ENCODE measurements around the gene CDC42BPA.

Gene CDC42BPA

GRCh38 chr1:226962421-226963391 lies 355.6 kb downstream of the CDC42BPA start:
- POLR2A ChIA-PET = no interaction called here
- CTCF ChIA-PET = no interaction called here
- no peak for DNase-seq (ENCODE audit: extremely low spot score)
- TF ChIP-seq NFRKB (IDR thresholded peaks at IDR 0.05) = no peak
- TF ChIP-seq FOXA1 (IDR thresholded peaks at IDR 0.05) = no peak
- no peak for TF ChIP-seq BHLHE40 (IDR thresholded peaks at IDR 0.05; ENCODE audit: borderline replicate concordance)
- TF ChIP-seq LEF1 (IDR thresholded peaks at IDR 0.05; ENCODE audit: borderline replicate concordance) = no peak
- no peak for TF ChIP-seq ZNF384 (IDR thresholded peaks at IDR 0.05)
- no peak for TF ChIP-seq ARNT (IDR thresholded peaks at IDR 0.05)
- TF ChIP-seq FOXM1 (IDR thresholded peaks at IDR 0.05; ENCODE audit: borderline replicate concordance) = no peak
- no peak for TF ChIP-seq HDGF (IDR thresholded peaks at IDR 0.05; ENCODE audit: borderline replicate concordance)
- TF ChIP-seq FOXK2 (IDR thresholded peaks at IDR 0.05) = no peak
- TF ChIP-seq SUZ12 (IDR thresholded peaks at IDR 0.05) = no peak
- TF ChIP-seq, protein P1, sequence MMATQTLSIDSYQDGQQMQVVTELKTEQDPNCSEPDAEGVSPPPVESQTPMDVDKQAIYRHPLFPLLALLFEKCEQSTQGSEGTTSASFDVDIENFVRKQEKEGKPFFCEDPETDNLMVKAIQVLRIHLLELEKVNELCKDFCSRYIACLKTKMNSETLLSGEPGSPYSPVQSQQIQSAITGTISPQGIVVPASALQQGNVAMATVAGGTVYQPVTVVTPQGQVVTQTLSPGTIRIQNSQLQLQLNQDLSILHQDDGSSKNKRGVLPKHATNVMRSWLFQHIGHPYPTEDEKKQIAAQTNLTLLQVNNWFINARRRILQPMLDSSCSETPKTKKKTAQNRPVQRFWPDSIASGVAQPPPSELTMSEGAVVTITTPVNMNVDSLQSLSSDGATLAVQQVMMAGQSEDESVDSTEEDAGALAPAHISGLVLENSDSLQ (IDR thresholded peaks at IDR 0.05) = no peak
- TF ChIP-seq SP1 (IDR thresholded peaks at IDR 0.05) = no peak
- no peak for TF ChIP-seq ELF4 (IDR thresholded peaks at IDR 0.05)
- no peak for TF ChIP-seq L3MBTL2 (conservative IDR thresholded peaks at IDR 0.05)
- no peak for TF ChIP-seq TARDBP (IDR thresholded peaks at IDR 0.05)
- no peak for TF ChIP-seq CTBP1 (IDR thresholded peaks at IDR 0.05; ENCODE audit: borderline replicate concordance)

DNA sequence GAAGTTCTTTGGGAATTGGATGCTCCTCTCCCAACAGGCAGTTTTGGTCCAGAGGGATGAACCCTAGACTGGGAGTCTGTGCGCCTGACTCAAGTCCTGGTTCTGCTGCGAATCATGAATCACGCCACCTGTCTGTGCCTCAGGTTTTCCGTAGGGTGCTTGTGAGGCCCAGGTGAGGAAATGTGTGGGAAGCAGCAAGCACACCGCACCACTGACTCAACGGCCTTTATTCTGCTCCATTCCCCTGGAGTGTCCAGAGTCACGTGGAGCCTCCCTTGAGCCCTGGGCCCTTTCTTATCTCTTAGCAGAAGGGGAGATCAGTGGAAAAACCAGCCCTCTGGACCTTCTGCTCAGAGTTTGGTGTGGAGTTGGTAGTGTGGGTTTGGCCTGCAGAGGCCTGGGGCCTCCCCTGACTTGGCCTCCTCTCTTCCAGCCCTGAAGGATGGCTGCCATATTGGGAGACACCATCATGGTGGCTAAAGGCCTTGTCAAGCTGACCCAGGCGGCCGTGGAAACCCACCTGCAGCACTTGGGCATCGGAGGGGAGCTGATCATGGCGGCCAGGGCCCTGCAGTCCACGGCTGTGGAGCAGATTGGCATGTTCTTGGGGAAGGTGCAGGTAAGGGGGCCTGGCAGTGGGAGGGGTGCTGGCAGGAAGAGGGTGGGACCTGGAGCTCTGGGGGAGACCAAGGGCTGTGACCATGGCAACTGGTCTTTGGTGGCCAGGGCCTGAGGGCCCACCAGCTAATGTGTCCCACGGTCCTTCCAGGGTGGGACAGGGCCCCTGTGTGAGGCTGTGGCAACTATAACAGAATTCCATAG lies 357.1 kb downstream of the CDC42BPA start:
- ChIA-PET CTCF (no interaction called here), POLR2A (no interaction called here)
- TF ChIP-seq SUZ12 (IDR thresholded peaks at IDR 0.05) = no peak
- no peak for TF ChIP-seq LEF1 (IDR thresholded peaks at IDR 0.05; ENCODE audit: borderline replicate concordance)
- no peak for TF ChIP-seq L3MBTL2 (conservative IDR thresholded peaks at IDR 0.05)
- TF ChIP-seq, protein P1 (IDR thresholded peaks at IDR 0.05) = no peak
- TF ChIP-seq BHLHE40 (IDR thresholded peaks at IDR 0.05; ENCODE audit: borderline replicate concordance) = no peak
- no peak for TF ChIP-seq FOXA1 (IDR thresholded peaks at IDR 0.05)
- no peak for TF ChIP-seq HDGF (IDR thresholded peaks at IDR 0.05; ENCODE audit: borderline replicate concordance)
- no peak for TF ChIP-seq SP1 (IDR thresholded peaks at IDR 0.05)
- no peak for TF ChIP-seq ARNT (IDR thresholded peaks at IDR 0.05)
- TF ChIP-seq ZNF384 (IDR thresholded peaks at IDR 0.05) = no peak
- TF ChIP-seq NFRKB (IDR thresholded peaks at IDR 0.05) = no peak
- TF ChIP-seq TARDBP (IDR thresholded peaks at IDR 0.05) = no peak
- TF ChIP-seq CTBP1 (IDR thresholded peaks at IDR 0.05; ENCODE audit: borderline replicate concordance) = no peak
- TF ChIP-seq FOXM1 (IDR thresholded peaks at IDR 0.05; ENCODE audit: borderline replicate concordance) = no peak
- no peak for TF ChIP-seq FOXK2 (IDR thresholded peaks at IDR 0.05)
- no peak for TF ChIP-seq ELF4 (IDR thresholded peaks at IDR 0.05)
- DNase-seq (ENCODE audit: extremely low spot score) = no peak

DNA sequence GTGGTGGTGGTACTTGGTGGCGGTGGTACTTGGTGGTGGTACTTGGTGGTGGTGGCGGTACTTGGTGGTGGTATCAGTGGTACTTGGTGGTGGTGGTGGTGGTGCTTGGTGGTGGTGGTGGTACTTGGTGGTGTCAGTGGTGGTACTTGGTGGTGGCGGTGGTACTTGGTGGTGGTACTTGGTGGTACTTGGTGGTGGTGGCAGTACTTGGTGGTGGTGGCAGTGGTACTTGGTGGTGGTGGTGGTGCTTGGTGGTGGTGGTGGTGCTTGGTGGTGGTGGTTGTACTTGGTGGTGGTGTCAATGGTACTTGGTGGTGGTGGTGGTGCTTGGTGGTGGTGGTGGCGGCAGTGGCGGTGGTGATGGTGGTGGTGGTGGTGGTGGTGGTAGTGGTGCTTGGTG lies 358.0 kb downstream of the CDC42BPA start:
- DNase-seq (ENCODE audit: extremely low spot score) = no peak
- POLR2A ChIA-PET = no interaction called here
- no peak for TF ChIP-seq ZNF384 (IDR thresholded peaks at IDR 0.05)
- no peak for TF ChIP-seq L3MBTL2 (conservative IDR thresholded peaks at IDR 0.05)
- TF ChIP-seq NFRKB (IDR thresholded peaks at IDR 0.05) = no peak
- TF ChIP-seq FOXA1 (IDR thresholded peaks at IDR 0.05) = no peak
- CTCF ChIA-PET = no interaction called here

DNA sequence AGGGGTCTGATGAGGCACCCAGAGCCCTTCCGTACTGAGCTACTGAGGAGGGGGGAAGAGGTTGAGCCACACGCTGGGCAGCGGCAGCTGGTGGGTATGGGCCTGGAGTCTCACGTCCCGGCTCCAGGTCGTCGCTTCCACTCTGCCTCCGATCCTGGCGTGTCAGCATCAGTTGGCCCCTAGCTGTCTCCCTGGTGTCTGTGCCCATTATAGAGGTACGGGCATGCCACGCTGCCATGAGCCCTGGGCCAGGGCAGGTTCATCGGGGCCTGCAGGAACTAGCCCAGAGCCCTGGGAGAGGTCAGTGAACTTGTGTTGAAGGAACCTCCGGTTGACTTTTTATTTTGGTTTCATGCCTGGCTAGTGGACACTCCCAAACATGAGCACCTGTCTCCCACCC lies 360.0 kb downstream of the CDC42BPA start:
- TF ChIP-seq ARNT (IDR thresholded peaks at IDR 0.05) (no peak), FOXA1 (IDR thresholded peaks at IDR 0.05) (no peak), NFRKB (IDR thresholded peaks at IDR 0.05) (no peak), ZNF384 (IDR thresholded peaks at IDR 0.05) (no peak), CTBP1 (IDR thresholded peaks at IDR 0.05; ENCODE audit: borderline replicate concordance) (no peak), SUZ12 (IDR thresholded peaks at IDR 0.05) (no peak), LEF1 (IDR thresholded peaks at IDR 0.05; ENCODE audit: borderline replicate concordance) (no peak), L3MBTL2 (conservative IDR thresholded peaks at IDR 0.05) (no peak), ELF4 (IDR thresholded peaks at IDR 0.05) (no peak), SP1 (IDR thresholded peaks at IDR 0.05) (no peak), FOXM1 (IDR thresholded peaks at IDR 0.05; ENCODE audit: borderline replicate concordance) (no peak), HDGF (IDR thresholded peaks at IDR 0.05; ENCODE audit: borderline replicate concordance) (no peak), TARDBP (IDR thresholded peaks at IDR 0.05) (no peak), BHLHE40 (IDR thresholded peaks at IDR 0.05; ENCODE audit: borderline replicate concordance) (no peak), FOXK2 (IDR thresholded peaks at IDR 0.05) (no peak)
- TF ChIP-seq, protein P1 (IDR thresholded peaks at IDR 0.05) = no peak
- CTCF ChIA-PET = no interaction called here
- no peak for DNase-seq (ENCODE audit: extremely low spot score)
- POLR2A ChIA-PET = no interaction called here

DNA sequence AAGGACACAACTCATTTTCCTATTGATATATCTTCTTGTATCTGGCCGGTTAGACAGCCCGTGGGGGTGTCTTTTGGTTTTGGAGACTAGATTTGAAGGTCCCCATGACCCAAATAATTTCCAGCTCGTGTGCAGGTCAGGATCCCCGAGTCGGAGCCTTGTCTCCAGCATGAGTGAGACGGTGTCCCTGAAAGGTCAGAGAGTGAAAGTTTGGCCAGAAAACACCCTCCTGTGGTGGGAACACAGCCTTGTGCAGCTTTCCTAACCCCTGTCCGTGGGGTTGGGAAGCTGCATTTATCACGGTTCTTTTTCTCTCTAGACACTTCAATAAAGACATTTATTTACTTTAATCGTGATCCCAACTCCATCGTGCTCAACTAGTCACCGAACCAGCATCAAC lies 360.6 kb downstream of the CDC42BPA start:
- POLR2A ChIA-PET = no interaction called here
- TF ChIP-seq, protein P1 (IDR thresholded peaks at IDR 0.05) = no peak
- no peak for TF ChIP-seq NFRKB (IDR thresholded peaks at IDR 0.05)
- TF ChIP-seq FOXM1 (IDR thresholded peaks at IDR 0.05; ENCODE audit: borderline replicate concordance) = no peak
- no peak for TF ChIP-seq L3MBTL2 (conservative IDR thresholded peaks at IDR 0.05)
- TF ChIP-seq HDGF (IDR thresholded peaks at IDR 0.05; ENCODE audit: borderline replicate concordance) = no peak
- no peak for TF ChIP-seq SUZ12 (IDR thresholded peaks at IDR 0.05)
- TF ChIP-seq TARDBP (IDR thresholded peaks at IDR 0.05) = no peak
- TF ChIP-seq LEF1 (IDR thresholded peaks at IDR 0.05; ENCODE audit: borderline replicate concordance) = no peak
- no peak for TF ChIP-seq ZNF384 (IDR thresholded peaks at IDR 0.05)
- no peak for TF ChIP-seq FOXK2 (IDR thresholded peaks at IDR 0.05)
- no peak for TF ChIP-seq BHLHE40 (IDR thresholded peaks at IDR 0.05; ENCODE audit: borderline replicate concordance)
- no peak for DNase-seq (ENCODE audit: extremely low spot score)
- CTCF ChIA-PET = interaction anchor here (0.6 kb wide), 1 partner anchor 9 kb away, joined by 3 read pairs; no protein-coding TSS in a partner anchor
